ENCODE measurements around the gene ZBTB20. TPM values are rescaled to one million over a fixed set of nuclear protein-coding genes. Genes with fewer than 3 reads are reported as not detected.

The ZBTB20 gene
- total and polyA plus RNA-seq, 10 of the 15 experiments (the other 5 are each of a cell fraction or from before 2014, with no cell fraction given) = 0.20 to 5.5 (median 2.2) TPM

DNA sequence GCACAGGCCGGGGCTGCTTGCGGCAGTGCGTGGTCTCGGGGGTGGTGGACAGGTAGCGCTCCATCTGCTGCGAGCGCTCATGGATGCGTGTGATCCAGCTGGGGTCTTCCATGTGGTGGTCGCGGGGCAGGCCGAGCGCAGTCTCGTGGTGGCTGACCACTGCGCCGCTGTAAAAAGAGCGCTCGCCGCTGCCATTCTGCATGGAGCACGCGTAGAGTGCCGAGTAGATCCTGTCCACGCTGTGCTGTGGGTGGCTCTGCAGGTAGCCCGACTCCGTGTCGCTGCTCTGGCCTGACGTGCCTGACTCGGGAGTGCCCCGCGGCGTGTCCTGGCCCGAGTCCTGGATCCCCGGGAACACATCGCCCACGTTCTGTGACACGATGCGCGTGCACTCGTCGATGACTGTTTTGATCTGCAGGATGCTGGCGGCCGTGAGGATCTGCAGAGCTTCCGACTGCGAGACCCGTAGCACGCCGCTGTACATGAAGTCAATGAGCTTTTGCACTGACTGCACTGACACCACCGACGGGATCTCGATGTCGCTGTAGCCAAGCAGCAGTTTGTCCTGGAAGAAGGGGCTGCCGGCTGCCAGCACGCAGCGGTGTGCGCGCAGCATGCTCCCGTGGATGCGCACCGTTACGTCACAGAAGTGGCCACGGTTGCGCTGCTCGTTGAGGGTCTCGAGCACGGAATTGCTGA, 795.8 kb downstream of the ZBTB20 start (continued):
- TF ChIP-seq, protein P1, sequence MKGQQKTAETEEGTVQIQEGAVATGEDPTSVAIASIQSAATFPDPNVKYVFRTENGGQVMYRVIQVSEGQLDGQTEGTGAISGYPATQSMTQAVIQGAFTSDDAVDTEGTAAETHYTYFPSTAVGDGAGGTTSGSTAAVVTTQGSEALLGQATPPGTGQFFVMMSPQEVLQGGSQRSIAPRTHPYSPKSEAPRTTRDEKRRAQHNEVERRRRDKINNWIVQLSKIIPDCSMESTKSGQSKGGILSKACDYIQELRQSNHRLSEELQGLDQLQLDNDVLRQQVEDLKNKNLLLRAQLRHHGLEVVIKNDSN (IDR thresholded peaks at IDR 0.05; ENCODE audit: borderline replicate concordance, extremely low read length, insufficient read depth, low read depth, low read length) = no peak
- TF ChIP-seq, protein P2, sequence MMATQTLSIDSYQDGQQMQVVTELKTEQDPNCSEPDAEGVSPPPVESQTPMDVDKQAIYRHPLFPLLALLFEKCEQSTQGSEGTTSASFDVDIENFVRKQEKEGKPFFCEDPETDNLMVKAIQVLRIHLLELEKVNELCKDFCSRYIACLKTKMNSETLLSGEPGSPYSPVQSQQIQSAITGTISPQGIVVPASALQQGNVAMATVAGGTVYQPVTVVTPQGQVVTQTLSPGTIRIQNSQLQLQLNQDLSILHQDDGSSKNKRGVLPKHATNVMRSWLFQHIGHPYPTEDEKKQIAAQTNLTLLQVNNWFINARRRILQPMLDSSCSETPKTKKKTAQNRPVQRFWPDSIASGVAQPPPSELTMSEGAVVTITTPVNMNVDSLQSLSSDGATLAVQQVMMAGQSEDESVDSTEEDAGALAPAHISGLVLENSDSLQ (IDR thresholded peaks at IDR 0.05) = no peak
- TF ChIP-seq PAX5 (IDR thresholded peaks at IDR 0.05; ENCODE audit: borderline replicate concordance, low read depth, low read length) = no peak

DNA sequence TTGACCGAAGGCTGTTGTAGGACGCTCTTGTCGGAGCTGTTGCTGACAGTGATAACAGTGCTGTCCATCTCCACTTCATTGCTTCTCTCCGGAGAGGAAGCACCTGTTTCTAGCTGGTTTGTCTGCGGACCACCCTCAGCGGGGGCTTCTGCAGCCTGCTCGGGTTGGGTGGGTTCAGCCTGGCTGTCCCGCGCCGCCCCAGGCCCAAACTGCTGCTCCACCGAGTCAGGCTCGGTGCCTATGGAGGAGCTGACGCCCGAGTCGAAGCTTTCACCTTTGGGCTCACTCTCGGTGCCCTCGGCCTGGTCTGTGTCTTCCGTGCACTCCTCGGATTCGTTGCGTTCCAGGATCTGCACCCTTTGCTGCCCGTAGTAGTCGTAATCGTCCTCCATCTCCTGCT, 796.4 kb downstream of the ZBTB20 start:
- ChIA-PET SMC1A (ENCODE audit: uncharacterized antibody, unreplicated experiment) (no interaction called here), RAD21 (ENCODE audit: unreplicated experiment) (no interaction called here), POLR2A (no interaction called here), CTCF (interaction anchor here (1.5 kb wide), 1 partner anchor 12 kb away, joined by 3 read pairs; no protein-coding TSS in a partner anchor)
- H3K9ac ChIP-seq (ENCODE audit: control insufficient read depth, insufficient read depth, low read length) = no peak overlapping the region
- H3K4me2 ChIP-seq (ENCODE audit: control insufficient read depth, insufficient read depth) = no peak overlapping the region
- FAIRE-seq (no peak), ATAC-seq (no peak), DNase-seq (ENCODE audit: low read depth, low spot score) (no peak)
- H3K27me3 ChIP-seq (replicated peaks in 1 of 2; ENCODE audit: control insufficient read depth in 2 of 2, insufficient read depth in 2 of 2, low read length in 1 of 2) = no peaks in the 10 kb centered on the region
- no peaks in the 10 kb centered on the region for H4K20me1 ChIP-seq (ENCODE audit: control insufficient read depth, insufficient read depth)
- WGBS (ENCODE audit: insufficient coverage, insufficient replicate concordance, low lambda C conversion rate, missing lambda C conversion rate) = 91% methylated on average over 24 of the region's 24 CpGs
- no peaks in the 10 kb centered on the region for H3K79me2 ChIP-seq (ENCODE audit: control insufficient read depth, insufficient read depth, low read length)
- TF ChIP-seq RB1 (IDR thresholded peaks at IDR 0.05; ENCODE audit: borderline replicate concordance) (no peak), FOXM1 (IDR thresholded peaks at IDR 0.05; ENCODE audit: low read depth, low read length) (no peak), FOS (IDR thresholded peaks at IDR 0.05; ENCODE audit: borderline replicate concordance, extremely low read depth, insufficient read length) (no peak), MXI1 (IDR thresholded peaks at IDR 0.05; ENCODE audit: low read depth, low read length) (no peak)
- TF ChIP-seq, protein P3, sequence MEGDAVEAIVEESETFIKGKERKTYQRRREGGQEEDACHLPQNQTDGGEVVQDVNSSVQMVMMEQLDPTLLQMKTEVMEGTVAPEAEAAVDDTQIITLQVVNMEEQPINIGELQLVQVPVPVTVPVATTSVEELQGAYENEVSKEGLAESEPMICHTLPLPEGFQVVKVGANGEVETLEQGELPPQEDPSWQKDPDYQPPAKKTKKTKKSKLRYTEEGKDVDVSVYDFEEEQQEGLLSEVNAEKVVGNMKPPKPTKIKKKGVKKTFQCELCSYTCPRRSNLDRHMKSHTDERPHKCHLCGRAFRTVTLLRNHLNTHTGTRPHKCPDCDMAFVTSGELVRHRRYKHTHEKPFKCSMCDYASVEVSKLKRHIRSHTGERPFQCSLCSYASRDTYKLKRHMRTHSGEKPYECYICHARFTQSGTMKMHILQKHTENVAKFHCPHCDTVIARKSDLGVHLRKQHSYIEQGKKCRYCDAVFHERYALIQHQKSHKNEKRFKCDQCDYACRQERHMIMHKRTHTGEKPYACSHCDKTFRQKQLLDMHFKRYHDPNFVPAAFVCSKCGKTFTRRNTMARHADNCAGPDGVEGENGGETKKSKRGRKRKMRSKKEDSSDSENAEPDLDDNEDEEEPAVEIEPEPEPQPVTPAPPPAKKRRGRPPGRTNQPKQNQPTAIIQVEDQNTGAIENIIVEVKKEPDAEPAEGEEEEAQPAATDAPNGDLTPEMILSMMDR (IDR thresholded peaks at IDR 0.05 in 2 of 3, conservative IDR thresholded peaks at IDR 0.05 in 1 of 3; ENCODE audit: control insufficient read depth in 2 of 3, extremely low read depth in 1 of 3, insufficient read depth in 1 of 3, low read depth in 3 of 3, low read length in 3 of 3) = no peak
- BruUV-seq (replicated peaks) = no TSS peak
- in situ Hi-C loops (cut with MboI) = no loop called here
- H3K36me3 ChIP-seq (ENCODE audit: control insufficient read depth in 2 of 2, insufficient read depth in 2 of 2, low read length in 1 of 2) = peaks cover 0 to 5% of the 10 kb centered on the region in 2 experiments; a peak in 3 of 4 replicates
- no peak overlapping the region for H3K4me3 ChIP-seq
- intact Hi-C loops (cut with micrococcal nuclease; ENCODE audit: unreplicated experiment) = no loop called here
- no peaks in the 10 kb centered on the region for H3K4me1 ChIP-seq (ENCODE audit: control insufficient read depth, insufficient read depth, low read length)
- no peaks in the 10 kb centered on the region for H3K9me3 ChIP-seq (replicated peaks; ENCODE audit: control insufficient read depth, insufficient read depth, low read length)
- no peak overlapping the region for H3K27ac ChIP-seq (ENCODE audit: control insufficient read depth, insufficient read depth)
- H2AFZ ChIP-seq (ENCODE audit: control insufficient read depth, low read depth, low read length) = no peak overlapping the region
